Measurements from ENCODE around the gene TNFAIP8. TPM values are rescaled to one million over a fixed set of nuclear protein-coding genes. Genes with fewer than 3 reads are reported as not detected.

Gene TNFAIP8
- total RNA-seq, 1 experiment from 2014 or later = 24.1 TPM

GRCh38 chr5:119353686-119354366 is 2.0 kb upstream of the TNFAIP8 start (continued):
- TF ChIP-seq ERG (CRISPR knock-in tag; IDR thresholded peaks at IDR 0.05) (no peak), OVOL2 (CRISPR knock-in tag; IDR thresholded peaks at IDR 0.05; ENCODE audit: borderline replicate concordance) (no peak), GTF2I (CRISPR knock-in tag; conservative IDR thresholded peaks at IDR 0.05) (no peak), MXD4 (CRISPR knock-in tag; IDR thresholded peaks at IDR 0.05; ENCODE audit: borderline replicate concordance) (no peak)

GRCh38 chr5:119354537-119355243 is 1.1 kb upstream of the TNFAIP8 start:
- Mint-ChIP-seq H3K9me3 (no peaks in the 10 kb centered on the region), H3K36me3 (no peaks in the 10 kb centered on the region), H3K4me1 (peaks cover 78% of the 10 kb centered on the region), H3K4me3 (peak overlapping the region; percentile 88), H3K27me3 (ENCODE audit: low read depth) (peaks cover 8% of the 10 kb centered on the region), H3K27ac (no peak overlapping the region)
- DNase-seq (ENCODE audit: low spot score) (no peak), ATAC-seq (no peak)
- peak; percentile 85 for TF ChIP-seq GTF2I (CRISPR knock-in tag; conservative IDR thresholded peaks at IDR 0.05)
- TF ChIP-seq ZNF317 (CRISPR knock-in tag; IDR thresholded peaks at IDR 0.05; ENCODE audit: borderline replicate concordance, low read depth) = no peak
- TF ChIP-seq MLX (CRISPR knock-in tag; IDR thresholded peaks at IDR 0.05) = no peak
- TF ChIP-seq EMX1 (CRISPR knock-in tag; IDR thresholded peaks at IDR 0.05) = no peak
- TF ChIP-seq ZNF532 (CRISPR knock-in tag; IDR thresholded peaks at IDR 0.05; ENCODE audit: borderline replicate concordance) = no peak
- TF ChIP-seq ZNF121 (CRISPR knock-in tag; IDR thresholded peaks at IDR 0.05) = peak; percentile 35; the same call in 1 of the 2 replicates
- ChIA-PET POLR2A (no interaction called here), CTCF (interaction anchor here (2.9 kb wide), 1 partner anchor 58 kb away, joined by 18 read pairs; no protein-coding TSS in a partner anchor)

GRCh38 chr5:119355244-119355638 is 578 bp upstream of the TNFAIP8 start:
- Mint-ChIP-seq H3K36me3 (no peaks in the 10 kb centered on the region), H3K27me3 (ENCODE audit: low read depth) (peaks cover 8% of the 10 kb centered on the region), H3K9me3 (no peaks in the 10 kb centered on the region), H3K4me3 (peak overlapping the region; percentile 88), H3K4me1 (peaks cover 78% of the 10 kb centered on the region), H3K27ac (no peak overlapping the region)
- TF ChIP-seq HMGXB4 (CRISPR knock-in tag; IDR thresholded peaks at IDR 0.05) = peak; percentile 28; the same call in 1 of the 2 replicates
- no peak for TF ChIP-seq ZSCAN18 (CRISPR knock-in tag; IDR thresholded peaks at IDR 0.05)
- 0 out of 2 replicates have a peak, but pooled peaks have one; percentile 41 for TF ChIP-seq PRDM15 (CRISPR knock-in tag; IDR thresholded peaks at IDR 0.05)
- no peak for TF ChIP-seq FOXK1 (CRISPR knock-in tag; IDR thresholded peaks at IDR 0.05)
- ATAC-seq (peak; percentile 76), DNase-seq (ENCODE audit: low spot score) (peak; percentile 60)
- CTCF ChIA-PET = interaction anchor here (2.9 kb wide), 1 partner anchor 57 kb away, joined by 18 read pairs; no protein-coding TSS in a partner anchor
- POLR2A ChIA-PET = interaction anchor here (1.0 to 1.3 kb wide), 2 partner anchors 15 to 87 kb away, joined by 3 to 4 read pairs; no protein-coding TSS in a partner anchor

Data from WTC11 (cell line).